NB4 (cell line): ENCODE measurements around the gene PDS5B.

Experiments
- MYC ChIP-seq: IDR thresholded peaks from 2 replicates; pipeline ENCODE4 v1.6.1; 2011; ENCODE audit warnings: low read depth, low read length
- POLR2A ChIP-seq: IDR thresholded peaks from 2 replicates; pipeline ENCODE4 v1.6.1; 2011; ENCODE audit warnings: mild to moderate bottlenecking; ENCODE audit not compliant: insufficient read length; ENCODE audit errors: extremely low read depth
- TF ChIP-seq, protein P1 (sequence below): IDR thresholded peaks from one replicate; pipeline ENCODE4 v1.5.1; 2012; ENCODE audit warnings: low read depth, low read length

DNA sequence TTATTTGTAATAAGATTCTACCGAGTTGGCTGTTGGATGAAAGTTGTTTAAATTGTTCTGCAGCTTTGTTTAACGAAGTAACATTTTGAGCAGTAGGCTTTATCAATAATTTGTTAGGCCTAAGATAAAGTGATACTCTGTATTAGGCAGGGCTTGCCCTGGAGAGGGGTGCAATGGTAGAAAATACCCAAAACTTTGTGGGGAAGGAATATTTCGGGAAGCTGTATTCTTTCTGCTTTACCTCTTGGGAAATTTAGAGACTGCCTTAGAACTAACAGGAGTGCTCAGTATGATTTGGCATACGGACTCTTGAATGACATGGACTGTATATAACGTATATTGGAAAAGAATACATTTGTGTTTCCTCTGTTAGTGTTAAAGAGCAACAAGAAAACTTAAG, 2.5 kb downstream of the PDS5B start:
- TF ChIP-seq, protein P1, sequence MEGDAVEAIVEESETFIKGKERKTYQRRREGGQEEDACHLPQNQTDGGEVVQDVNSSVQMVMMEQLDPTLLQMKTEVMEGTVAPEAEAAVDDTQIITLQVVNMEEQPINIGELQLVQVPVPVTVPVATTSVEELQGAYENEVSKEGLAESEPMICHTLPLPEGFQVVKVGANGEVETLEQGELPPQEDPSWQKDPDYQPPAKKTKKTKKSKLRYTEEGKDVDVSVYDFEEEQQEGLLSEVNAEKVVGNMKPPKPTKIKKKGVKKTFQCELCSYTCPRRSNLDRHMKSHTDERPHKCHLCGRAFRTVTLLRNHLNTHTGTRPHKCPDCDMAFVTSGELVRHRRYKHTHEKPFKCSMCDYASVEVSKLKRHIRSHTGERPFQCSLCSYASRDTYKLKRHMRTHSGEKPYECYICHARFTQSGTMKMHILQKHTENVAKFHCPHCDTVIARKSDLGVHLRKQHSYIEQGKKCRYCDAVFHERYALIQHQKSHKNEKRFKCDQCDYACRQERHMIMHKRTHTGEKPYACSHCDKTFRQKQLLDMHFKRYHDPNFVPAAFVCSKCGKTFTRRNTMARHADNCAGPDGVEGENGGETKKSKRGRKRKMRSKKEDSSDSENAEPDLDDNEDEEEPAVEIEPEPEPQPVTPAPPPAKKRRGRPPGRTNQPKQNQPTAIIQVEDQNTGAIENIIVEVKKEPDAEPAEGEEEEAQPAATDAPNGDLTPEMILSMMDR, result no peak
- TF ChIP-seq POLR2A (no peak), MYC (no peak)
